COR-L47 (cell line): Measurements from ENCODE around the gene RPP38.
A peak's percentile ranks its signal among the peaks of the same experiment; 100 is the strongest.

Experiments used
- DNase-seq: peaks from one replicate; lab custom pipeline; 2025; lab: John Stamatoyannopoulos, UW

RPP38 gene

DNA sequence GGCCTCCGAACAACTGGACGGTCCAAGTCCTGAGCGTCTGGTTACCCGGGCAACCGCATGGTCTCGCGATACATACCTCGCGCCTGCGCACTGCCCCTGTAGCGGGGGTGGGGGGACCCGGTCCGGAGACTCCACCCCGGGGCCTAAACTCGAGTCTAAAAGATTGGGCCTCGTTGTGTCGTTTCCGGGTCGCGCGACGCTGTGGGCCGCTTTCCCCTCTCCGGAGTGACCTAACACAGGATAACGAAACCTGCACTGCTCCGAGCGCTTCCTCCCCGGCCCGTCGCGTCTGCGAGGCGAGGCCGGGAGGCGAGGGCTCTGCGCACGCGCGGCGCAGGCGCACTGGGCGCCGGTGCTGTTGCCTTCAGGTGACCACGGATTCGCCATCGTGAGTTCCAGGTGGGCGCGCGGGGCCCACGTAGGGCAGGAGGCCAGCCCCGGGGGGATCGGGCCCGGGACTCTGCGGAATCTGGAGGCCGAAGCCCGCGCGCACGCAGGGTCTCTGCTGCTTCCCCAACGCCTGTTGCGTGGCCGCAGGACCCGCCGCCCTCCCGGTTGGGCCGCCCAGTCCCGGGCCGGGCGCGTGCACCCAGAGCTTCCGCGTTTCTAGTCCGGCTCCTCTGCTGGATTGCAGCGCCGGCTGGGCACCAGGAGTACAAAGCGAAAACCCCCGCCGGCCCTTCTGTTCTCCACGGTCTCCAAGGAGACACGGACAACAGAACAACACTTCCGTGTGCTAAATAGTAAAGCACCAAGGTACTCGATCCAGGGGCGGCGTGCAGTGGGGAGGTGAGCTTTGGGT lies at the start of gene RPP38:
Gene RPP38, plus strand, starts transcription at position 345 of the 802 bp plus-strand sequence. CDS start 5,960 bp downstream, outside the sequence.
- peak; percentile 87 for DNase-seq

- DNase-seq = no peak
Observed at GRCh38 chr10:15049533-15049932, 47.6 kb upstream of the RPP38 start.

DNA sequence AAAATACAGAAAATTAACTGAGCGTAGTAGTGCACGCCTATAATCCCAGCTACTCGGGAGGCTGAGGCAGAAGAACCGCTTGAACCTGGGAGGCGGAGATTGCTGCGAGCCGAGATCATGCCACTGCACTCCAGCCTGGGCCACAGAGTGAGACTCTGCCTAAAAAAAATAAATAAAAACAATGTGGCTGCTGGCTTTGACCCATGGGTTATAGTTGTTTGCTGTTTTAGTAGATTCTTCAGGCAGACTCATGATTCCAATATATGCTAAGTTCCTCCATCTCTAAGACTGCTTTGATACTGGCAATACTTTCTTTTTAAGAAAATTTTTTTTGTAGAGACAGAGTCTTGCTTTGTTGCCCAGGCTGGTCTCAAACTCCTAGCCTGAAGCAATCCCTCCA lies 45.0 kb upstream of the RPP38 start:
- no peak for DNase-seq

DNA sequence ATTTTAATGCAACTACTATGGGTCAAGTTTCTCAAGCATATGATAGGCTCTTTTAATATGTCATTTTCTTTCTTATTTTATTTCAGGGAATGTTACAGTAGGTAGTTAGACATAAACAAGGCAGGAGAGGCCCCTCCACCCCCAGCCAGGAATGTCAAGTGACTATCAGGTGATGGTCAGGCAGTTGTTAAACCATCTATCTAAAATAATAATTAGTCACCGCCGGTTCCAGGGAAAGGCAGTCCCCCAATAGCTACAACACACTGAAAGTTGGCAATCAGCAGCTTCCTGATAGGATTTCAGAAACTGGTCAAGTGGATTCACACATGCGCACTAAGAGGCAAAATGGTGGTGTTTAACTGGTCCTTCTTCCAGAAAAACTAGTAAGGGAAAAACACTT lies 44.1 kb upstream of the RPP38 start:
- DNase-seq = no peak

DNA sequence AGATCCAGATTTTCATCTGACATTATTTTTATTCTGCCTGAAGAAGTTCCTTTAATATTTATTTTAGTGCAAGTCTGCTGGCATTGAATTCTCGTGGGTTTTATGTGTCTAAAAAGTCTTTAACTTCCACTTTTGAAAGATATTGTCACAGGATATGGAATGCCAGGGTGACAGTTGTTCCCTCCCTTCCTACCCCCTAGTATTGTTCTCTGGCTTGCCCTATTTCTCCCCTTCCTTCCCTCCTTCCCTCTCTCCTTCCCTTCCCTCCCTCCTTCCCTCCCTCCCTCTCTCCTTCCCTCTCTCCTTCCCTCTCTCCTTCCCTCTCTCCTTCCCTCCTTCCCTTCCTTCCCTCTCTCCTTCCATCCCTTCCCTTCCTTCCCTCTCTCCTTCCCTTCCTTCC lies 38.5 kb upstream of the RPP38 start:
- DNase-seq = no peak

GRCh38 chr10:15059914-15060313 lies 37.2 kb upstream of the RPP38 start:
- DNase-seq = no peak

GRCh38 chr10:15060638-15061037 lies 36.5 kb upstream of the RPP38 start:
- no peak for DNase-seq

GRCh38 chr10:15067154-15067553 lies 30.0 kb upstream of the RPP38 start:
- DNase-seq = no peak

GRCh38 chr10:15068802-15069201 lies 28.4 kb upstream of the RPP38 start:
- DNase-seq = no peak

- DNase-seq = no peak
Observed at GRCh38 chr10:15069230-15069629, 27.9 kb upstream of the RPP38 start.

GRCh38 chr10:15072358-15072757 lies 24.8 kb upstream of the RPP38 start:
- no peak for DNase-seq

DNA sequence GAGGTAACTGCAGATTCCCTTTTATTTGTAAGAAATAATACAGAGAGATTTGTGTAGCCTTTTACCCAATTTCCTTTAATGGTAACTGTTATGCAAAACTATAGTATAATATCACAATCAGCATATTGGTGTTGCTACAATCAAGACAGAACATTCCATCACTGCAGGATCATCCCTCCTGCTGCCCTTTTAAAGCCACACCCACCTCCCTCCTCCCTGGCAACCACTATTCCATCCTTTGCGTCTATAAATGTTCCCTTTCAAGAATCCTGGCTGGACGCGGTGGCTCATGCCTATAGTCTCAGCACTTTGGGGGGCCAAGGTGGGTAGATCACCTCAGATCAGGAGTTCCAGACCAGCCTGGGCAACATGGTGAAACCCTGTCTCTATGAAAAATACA lies 21.7 kb upstream of the RPP38 start:
- DNase-seq = no peak

- no peak for DNase-seq
Observed at GRCh38 chr10:15083674-15084501, 13.3 kb upstream of the RPP38 start.

- DNase-seq = peak; percentile 55
Observed at GRCh38 chr10:15084502-15084922, 12.6 kb upstream of the RPP38 start.

DNA sequence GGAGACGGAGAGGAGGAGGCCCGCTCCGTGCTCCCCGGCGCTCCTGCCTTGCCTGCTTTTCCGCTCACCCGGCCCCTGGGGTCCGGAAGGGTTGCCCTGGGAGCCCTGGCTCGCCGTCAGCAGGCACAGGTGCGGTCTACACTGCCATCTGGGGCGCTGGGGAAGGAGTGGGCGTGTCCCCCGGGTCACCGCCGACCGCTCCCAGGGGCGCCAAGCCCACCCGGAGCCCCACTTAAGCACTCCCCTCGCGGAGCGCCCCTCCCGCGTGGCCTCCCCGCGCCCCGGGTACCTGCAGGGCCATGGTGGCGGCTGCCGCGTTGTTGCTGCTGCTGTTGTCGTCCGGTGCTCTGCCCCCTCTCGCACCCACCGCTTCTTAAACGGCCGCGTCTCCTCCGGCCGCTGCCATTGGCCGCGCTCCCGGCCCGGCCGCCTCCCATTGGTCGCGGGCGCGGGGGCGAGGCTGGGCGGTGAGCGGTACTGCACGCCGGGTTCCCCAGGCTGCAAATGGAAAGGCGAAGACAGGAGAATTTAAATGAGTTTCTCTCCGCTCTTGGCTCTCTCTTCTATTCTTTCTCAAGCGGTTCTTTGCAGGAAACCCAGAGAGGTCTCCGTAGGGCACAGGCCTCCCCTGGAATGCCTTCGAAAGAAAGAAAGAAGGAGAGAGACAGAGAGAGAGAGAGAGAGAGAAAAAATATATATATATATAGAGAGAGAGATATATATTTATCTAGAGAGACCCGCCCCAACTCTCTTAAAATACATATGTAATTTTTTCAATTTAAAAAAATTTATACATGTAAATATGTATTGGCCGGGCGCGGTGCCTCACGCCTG lies 8.5 kb upstream of the RPP38 start, which contains the start of gene ACBD7:
Gene ACBD7, minus strand, starts transcription at position 349 of the 834 bp plus-strand sequence. Its CDS starts 48 bp downstream, at position 301.
- peak; percentile 71 for DNase-seq

- DNase-seq = no peak
Observed at GRCh38 chr10:15091418-15091817, 5.7 kb upstream of the RPP38 start.

DNA sequence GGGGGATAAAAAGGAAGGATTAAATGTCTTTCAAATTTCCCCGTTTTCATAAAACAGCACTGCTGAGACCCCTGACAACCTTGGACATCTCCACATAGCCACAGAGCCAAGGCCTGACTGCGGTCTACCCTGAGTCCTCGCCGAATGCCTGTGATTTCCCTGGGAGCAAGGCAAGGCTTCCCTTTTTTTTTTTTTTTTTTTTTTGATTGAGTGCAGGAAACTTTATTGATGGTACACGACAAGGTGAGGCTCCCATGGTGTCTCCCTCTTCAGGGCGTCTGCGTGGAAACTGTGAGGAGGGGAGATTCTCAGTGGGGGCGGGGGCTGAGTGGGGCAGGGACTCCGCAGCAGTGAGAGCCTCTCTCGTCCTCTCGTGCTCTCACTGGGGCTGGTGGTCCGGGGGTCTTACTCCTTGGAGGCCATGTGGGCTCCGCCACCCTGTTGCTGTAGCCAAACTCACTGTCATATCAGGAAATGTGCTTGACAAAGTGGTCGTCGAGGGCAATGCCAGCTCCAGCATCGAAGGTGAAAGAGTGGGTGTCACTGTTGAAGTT lies 4.2 kb upstream of the RPP38 start:
- DNase-seq = no peak

DNA sequence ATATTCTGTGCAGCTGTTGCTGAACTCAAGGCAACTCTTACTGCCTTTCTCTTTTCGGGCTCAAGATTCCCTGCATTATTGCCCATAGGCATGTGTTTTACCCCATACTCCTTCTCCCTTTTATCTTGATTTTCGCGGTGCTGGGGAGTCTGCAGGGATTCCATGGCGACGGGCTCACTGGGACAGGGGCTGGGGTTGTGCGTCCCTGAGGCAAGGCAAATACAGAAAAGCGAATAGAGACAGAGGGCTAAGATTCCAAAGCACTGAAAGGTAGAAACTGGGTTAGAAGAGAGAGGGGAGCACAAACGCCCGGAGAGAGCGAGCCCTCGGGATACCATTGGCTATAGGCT lies 519 bp upstream of the RPP38 start:
- no peak for DNase-seq

- no peak for DNase-seq
Observed at GRCh38 chr10:15099886-15100285, 2.7 kb downstream of the RPP38 start.

- no peak for DNase-seq
Observed at GRCh38 chr10:15103513-15103912, 6.4 kb downstream of the RPP38 start.

GRCh38 chr10:15106352-15107013 lies 9.3 kb downstream of the RPP38 start:
- DNase-seq = peak; percentile 13
